Right ventricle myocardium superior (tissue), 1 donor: ENCODE results near the gene AFMID. TPM values are rescaled to one million over a fixed set of nuclear protein-coding genes. Genes with fewer than 3 reads are reported as not detected.

Experiments used
- ATAC-seq: fragments of 200-7000 bp; cut with Tn5 transposase; one replicate; pipeline ENCODE4 v1.9.1; 2020; ENCODE audit warnings: mild to moderate bottlenecking; ENCODE audit not compliant: poor library complexity
- DNase-seq: peaks from one replicate; pipeline ENCODE4 v3.0.0-alpha.2; 2020
- intact Hi-C: fragments of 100-400 bp; cut with DNase I; formaldehyde crosslinking; loops from one replicate; pipeline ENCODE4 v1.11.2; 2022
- total RNA-seq: library from RNA; stranded (reverse); fragmentation: NEBNext Ultra II Directional; extraction: Animal tissue kit (Norgen Biotek cat#: 25700); gene quantifications from one replicate; pipeline ENCODE4 v1.2.1, GENCODE V29; 2021
- donor health status: DM: no; HTN: yes; CAD: no; lungs with severe emphysema.

Gene AFMID
- total RNA-seq, 1 donor from 2014 or later: 32.7 TPM

DNA sequence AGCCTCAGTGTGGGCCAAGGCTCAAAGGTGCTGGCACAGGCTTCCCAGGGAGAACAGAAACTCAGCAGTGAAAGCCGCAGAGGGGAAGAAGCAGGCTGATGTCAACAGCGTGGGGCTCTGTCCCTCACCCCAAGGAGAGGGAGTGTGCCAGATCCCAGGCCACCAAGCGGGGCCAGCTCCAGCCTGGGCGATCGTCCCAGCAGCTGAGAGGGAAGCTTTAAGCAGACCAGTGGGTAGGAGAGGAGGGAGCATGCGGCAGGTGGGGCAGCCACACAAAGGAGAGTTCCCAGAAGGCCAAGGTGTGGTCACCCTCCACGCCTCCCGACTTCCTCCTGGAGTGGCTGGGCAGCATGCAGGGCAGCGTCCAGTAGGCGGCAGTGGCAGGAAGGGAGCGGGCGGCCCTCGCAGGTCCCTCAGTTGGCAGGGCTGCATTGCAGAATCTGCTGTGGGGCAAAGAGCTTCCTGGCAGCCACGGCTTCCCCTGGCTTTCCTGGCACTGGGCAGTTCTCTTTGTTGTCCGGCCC is 12.8 kb upstream of the AFMID start:
- intact Hi-C loops: loop anchor here (2.0 kb wide), 1 partner anchor 62 kb away; no protein-coding TSS in a partner anchor

GRCh38 chr17:78174870-78175642 is 12.1 kb upstream of the AFMID start:
- intact Hi-C loops: loop anchor here (2.0 kb wide), 1 partner anchor 62 kb away; no protein-coding TSS in a partner anchor
- DNase-seq (no peak), ATAC-seq (peak; percentile 5)

More for the DNA sequence above, 12.8 kb upstream of the AFMID start:
- ATAC-seq: peak; percentile 74
- peak; percentile 91 for DNase-seq

GRCh38 chr17:78175643-78175981 is 11.6 kb upstream of the AFMID start:
- intact Hi-C loops: loop anchor here (2.0 kb wide), 1 partner anchor 63 kb away; no protein-coding TSS in a partner anchor
- no peak for ATAC-seq
- no peak for DNase-seq

DNA sequence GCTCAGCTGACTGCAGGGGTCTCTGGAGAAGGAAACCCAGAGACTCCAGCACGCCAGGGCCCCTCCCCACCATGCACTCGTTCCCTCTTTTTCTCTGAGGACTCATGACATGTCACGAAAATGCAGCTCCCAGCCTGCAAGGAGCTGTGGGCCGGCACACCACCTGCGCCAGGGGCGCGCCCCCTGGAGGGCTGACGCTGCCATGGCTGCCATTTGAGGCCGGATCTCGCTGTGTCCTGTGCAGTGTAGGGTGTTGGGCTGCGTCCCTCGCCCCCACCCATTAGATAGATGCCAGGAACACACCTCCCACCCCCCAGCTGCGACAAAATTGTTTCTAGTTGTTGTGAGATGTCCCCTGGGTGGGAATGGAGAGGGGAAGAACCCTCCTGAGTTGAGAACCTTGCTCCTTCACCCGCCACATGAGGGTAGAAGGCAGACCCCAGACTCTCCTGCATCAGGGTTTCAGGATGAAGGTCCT is 10.6 kb upstream of the AFMID start:
- intact Hi-C loops: no loop called here
- ATAC-seq (peak; percentile 48), DNase-seq (peak; percentile 88)

DNA sequence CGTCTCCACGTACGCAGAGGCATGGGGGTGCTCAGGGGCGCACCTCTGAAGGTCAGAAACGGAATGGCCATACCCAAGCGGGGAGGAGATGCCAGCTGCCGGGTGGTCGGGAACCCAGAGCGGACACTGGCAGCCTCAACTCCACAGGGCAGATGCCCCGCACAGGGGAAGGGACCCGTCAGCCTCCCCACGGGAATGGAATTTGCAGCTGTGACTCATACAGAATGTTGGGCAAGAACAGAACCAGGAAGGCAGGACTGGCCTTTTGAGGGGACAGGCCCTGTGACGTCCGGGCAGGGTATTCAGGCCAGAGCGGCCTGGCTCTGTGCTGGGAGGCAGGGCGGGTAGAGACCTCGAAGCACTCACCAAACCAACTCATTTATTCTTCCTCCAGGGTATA is 7.8 kb upstream of the AFMID start:
- intact Hi-C loops: no loop called here
- ATAC-seq (no peak), DNase-seq (no peak)

GRCh38 chr17:78180083-78180482 is 7.1 kb upstream of the AFMID start:
- DNase-seq (no peak), ATAC-seq (no peak)
- intact Hi-C loops: no loop called here

- DNase-seq (no peak), ATAC-seq (no peak)
- intact Hi-C loops: no loop called here
Observed at GRCh38 chr17:78180508-78180907, 6.7 kb upstream of the AFMID start.

GRCh38 chr17:78182504-78182903 is 4.7 kb upstream of the AFMID start:
- DNase-seq: no peak
- ATAC-seq: no peak
- intact Hi-C loops: no loop called here

- intact Hi-C loops: no loop called here
- no peak for ATAC-seq
- no peak for DNase-seq
Observed at GRCh38 chr17:78183916-78184315, 3.2 kb upstream of the AFMID start.

GRCh38 chr17:78184351-78184750 is 2.8 kb upstream of the AFMID start:
- ATAC-seq: no peak
- intact Hi-C loops: no loop called here
- no peak for DNase-seq

GRCh38 chr17:78184868-78185267 is 2.3 kb upstream of the AFMID start:
- no peak for ATAC-seq
- intact Hi-C loops: no loop called here

GRCh38 chr17:78185981-78186691 is 1.0 kb upstream of the AFMID start:
- DNase-seq: peak; percentile 62
- peak; percentile 32 for ATAC-seq
- intact Hi-C loops: no loop called here

More at GRCh38 chr17:78184868-78185267, 2.3 kb upstream of the AFMID start:
- DNase-seq: no peak

- DNase-seq: no peak
- intact Hi-C loops: no loop called here
- ATAC-seq: no peak
Observed at GRCh38 chr17:78196716-78197115, 9.6 kb downstream of the AFMID start.

- peak; percentile 50 for DNase-seq
- intact Hi-C loops: no loop called here
- peak; percentile 73 for ATAC-seq
Observed at GRCh38 chr17:78197147-78197832, 10.1 kb downstream of the AFMID start.

- no peak for ATAC-seq
- intact Hi-C loops: no loop called here
- DNase-seq: no peak
Observed at GRCh38 chr17:78200451-78200850, 13.3 kb downstream of the AFMID start.

DNA sequence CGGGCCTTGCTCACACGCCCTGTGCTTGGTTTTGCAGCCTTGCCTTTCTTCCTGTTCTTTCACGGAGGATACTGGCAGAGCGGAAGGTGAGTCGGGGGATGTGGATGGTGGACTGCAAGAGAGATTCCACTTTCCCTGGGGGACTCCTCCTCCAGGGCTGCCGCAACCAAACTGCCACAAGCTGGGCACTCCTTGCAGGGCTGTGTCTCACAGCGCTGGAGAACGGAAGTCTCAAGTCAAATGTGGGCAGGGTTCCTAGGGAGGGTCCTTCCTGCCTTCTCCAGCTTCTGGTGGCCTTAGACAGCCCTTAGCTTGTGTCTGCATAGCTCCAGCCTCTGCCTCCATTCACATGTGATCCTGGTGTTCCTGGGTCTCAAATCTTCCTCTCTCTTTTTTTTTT is 15.5 kb downstream of the AFMID start:
- no peak for ATAC-seq
- intact Hi-C loops: no loop called here
- DNase-seq: no peak

GRCh38 chr17:78204387-78205123 is 17.4 kb downstream of the AFMID start:
- ATAC-seq (no peak), DNase-seq (no peak)
- intact Hi-C loops: no loop called here

DNA sequence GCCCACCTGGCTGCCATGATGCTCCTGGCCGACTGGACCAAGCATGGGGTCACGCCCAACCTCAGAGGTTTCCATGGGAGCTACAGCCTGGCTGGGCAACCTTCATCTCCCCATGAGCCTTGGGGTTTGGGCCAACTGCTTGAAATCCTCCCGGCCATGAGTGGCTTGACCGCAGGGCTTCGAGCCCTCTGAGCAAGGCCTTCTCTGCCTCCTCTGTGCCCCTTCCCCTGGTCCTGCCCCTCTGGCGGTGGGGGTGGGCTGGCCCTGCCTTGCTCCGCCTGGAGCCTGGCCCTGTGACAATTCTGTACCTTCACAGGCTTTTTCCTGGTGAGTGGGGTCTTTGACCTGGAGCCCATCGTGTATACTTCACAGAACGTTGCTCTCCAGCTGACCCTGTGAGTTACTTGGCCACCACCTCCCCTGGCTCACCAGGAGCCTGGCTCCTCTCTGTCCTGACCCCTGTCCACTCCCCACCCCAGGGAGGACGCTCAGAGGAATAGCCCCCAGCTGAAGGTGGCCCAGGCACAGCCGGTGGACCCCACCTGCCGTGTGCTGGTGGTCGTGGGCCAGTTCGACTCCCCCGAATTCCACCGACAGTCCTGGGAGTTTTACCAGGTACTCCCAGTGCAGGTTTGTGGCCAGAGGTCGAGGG is 18.1 kb downstream of the AFMID start:
- no peak for DNase-seq
- ATAC-seq: no peak
- intact Hi-C loops: no loop called here
